Activated CD8-positive, alpha-beta T cell treated with anti-CD3 and anti-CD28 coated beads for 36 hours (primary cell): ENCODE results near the gene PRPF40A. TPM values are rescaled to one million over a fixed set of nuclear protein-coding genes. Genes with fewer than 3 reads are reported as not detected.
A peak's percentile ranks its signal among the peaks of the same experiment; 100 is the strongest.

Source experiments
- ATAC-seq: fragments of 200-7000 bp; cut with Tn5 transposase; one replicate; pipeline ENCODE4 v1.10.0; 2021; ENCODE audit warnings: mild to moderate bottlenecking, moderate library complexity
- CTCF ChIA-PET: fragments of 350-600 bp; sonication (Branson Sonifier 250); formaldehyde crosslinking; loops from one replicate; lab custom pipeline; 2021; ENCODE audit warnings: antibody characterized with exemption; lab: Charles Lee
- POLR2A ChIA-PET: fragments of 350-600 bp; sonication (Branson Sonifier 250); formaldehyde crosslinking; loops from one replicate; lab custom pipeline; 2021; ENCODE audit warnings: antibody characterized with exemption; lab: Charles Lee
- DNase-seq: peaks from one replicate; pipeline ENCODE4 v3.0.0-alpha.2; 2020
- H3K27ac Mint-ChIP-seq: one replicate; pipeline ENCODE4 v1.8.0; 2021; ENCODE audit warnings: mild to moderate bottlenecking, mixed read lengths
- H3K27me3 Mint-ChIP-seq: one replicate; pipeline ENCODE4 v1.8.0; 2021; ENCODE audit warnings: mixed read lengths
- H3K36me3 Mint-ChIP-seq: one replicate; pipeline ENCODE4 v1.8.0; 2021; ENCODE audit warnings: low read depth, mixed read lengths
- H3K4me1 Mint-ChIP-seq: one replicate; pipeline ENCODE4 v1.8.0; 2021; ENCODE audit warnings: low read depth, mixed read lengths
- H3K4me3 Mint-ChIP-seq: one replicate; pipeline ENCODE4 v1.8.0; 2021; ENCODE audit warnings: mild to moderate bottlenecking, moderate library complexity, mixed read lengths
- H3K9me3 Mint-ChIP-seq: one replicate; pipeline ENCODE4 v1.8.0; 2021; ENCODE audit warnings: mixed read lengths
- intact Hi-C: fragments of 100-400 bp; cut with micrococcal nuclease; formaldehyde crosslinking; loops from one replicate; pipeline ENCODE4 v1.10.0; 2022
- total RNA-seq, 2 experiments: library from RNA; stranded (reverse); gene quantifications; one replicate each; pipeline ENCODE4 v1.2.3, GENCODE V29; 2021
- TF ChIP-seq, protein P1 (sequence below): fragments of 200-600 bp; IDR thresholded peaks from one replicate; pipeline ENCODE4 v1.8.0; 2022; ENCODE audit warnings: antibody characterized with exemption, mild to moderate bottlenecking

Gene PRPF40A
- total RNA-seq, 2 experiments from 2014 or later, result 145 to 148 TPM

- Mint-ChIP-seq H3K36me3 (peaks cover 49% of the 10 kb centered on the region), H3K4me3 (peak within 1 kb of the TSS; percentile 100), H3K27ac (peak within 1 kb of the TSS; percentile 99), H3K27me3 (no peaks in the 10 kb centered on the region), H3K9me3 (no peaks in the 10 kb centered on the region), H3K4me1 (peaks cover 44% of the 10 kb centered on the region)
- ATAC-seq (peak; percentile 59), DNase-seq (peak; percentile 93)
- intact Hi-C loops, result no loop called here
- ChIA-PET CTCF (no interaction called here), POLR2A (interaction anchor here (0.6 to 5.0 kb wide), 8 partner anchors 8 to 874 kb away, joined by 3 to 48 read pairs (median 4); no protein-coding TSS in a partner anchor)
- TF ChIP-seq, protein P1, sequence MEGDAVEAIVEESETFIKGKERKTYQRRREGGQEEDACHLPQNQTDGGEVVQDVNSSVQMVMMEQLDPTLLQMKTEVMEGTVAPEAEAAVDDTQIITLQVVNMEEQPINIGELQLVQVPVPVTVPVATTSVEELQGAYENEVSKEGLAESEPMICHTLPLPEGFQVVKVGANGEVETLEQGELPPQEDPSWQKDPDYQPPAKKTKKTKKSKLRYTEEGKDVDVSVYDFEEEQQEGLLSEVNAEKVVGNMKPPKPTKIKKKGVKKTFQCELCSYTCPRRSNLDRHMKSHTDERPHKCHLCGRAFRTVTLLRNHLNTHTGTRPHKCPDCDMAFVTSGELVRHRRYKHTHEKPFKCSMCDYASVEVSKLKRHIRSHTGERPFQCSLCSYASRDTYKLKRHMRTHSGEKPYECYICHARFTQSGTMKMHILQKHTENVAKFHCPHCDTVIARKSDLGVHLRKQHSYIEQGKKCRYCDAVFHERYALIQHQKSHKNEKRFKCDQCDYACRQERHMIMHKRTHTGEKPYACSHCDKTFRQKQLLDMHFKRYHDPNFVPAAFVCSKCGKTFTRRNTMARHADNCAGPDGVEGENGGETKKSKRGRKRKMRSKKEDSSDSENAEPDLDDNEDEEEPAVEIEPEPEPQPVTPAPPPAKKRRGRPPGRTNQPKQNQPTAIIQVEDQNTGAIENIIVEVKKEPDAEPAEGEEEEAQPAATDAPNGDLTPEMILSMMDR, result no peak
Observed at GRCh38 chr2:152718076-152718908, 1.0 kb upstream of the PRPF40A start, which contains the start of gene ARL6IP6. Gene ARL6IP6, plus strand, starts transcription at chr2:152718620. Its CDS starts 5 bp downstream, at chr2:152718625.

DNA sequence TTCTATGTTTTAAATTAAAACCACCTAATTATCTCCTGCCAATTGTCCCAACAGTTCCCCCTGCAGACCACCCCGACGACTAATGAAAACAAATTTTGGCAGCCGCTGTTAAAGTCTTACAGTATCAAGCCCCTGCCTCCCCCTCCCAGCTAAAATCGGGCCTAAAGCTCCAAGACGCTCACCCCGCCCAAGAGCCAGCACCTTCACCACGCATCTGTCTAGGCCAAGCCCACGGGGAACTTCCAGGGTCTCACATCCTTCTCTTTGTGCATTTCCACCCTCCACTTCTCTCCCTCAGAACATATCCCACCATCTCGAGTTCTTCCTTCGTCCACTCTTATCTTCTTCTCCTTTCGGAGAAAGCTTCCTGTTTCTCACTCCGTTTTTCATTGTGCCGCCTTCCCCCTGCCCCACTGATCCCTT lies 445 bp downstream of the PRPF40A start:
- peak overlapping the region; percentile 100 for H3K4me3 Mint-ChIP-seq
- no peaks in the 10 kb centered on the region for H3K9me3 Mint-ChIP-seq
- TF ChIP-seq, protein P1, result no peak
- H3K4me1 Mint-ChIP-seq, result peaks cover 52% of the 10 kb centered on the region
- DNase-seq, result peak; percentile 51
- peak overlapping the region; percentile 99 for H3K27ac Mint-ChIP-seq
- peaks cover 55% of the 10 kb centered on the region for H3K36me3 Mint-ChIP-seq
- POLR2A ChIA-PET, result interaction anchor here (1.1 to 5.0 kb wide), 7 partner anchors 9 to 541 kb away, joined by 3 to 48 read pairs (median 5); partner anchors contain the start of gene STAM2
- intact Hi-C loops, result no loop called here
- CTCF ChIA-PET, result interaction anchor here (0.8 to 3.2 kb wide), 9 partner anchors 8 to 541 kb away, joined by 3 to 20 read pairs (median 7); partner anchors contain the start of gene STAM2
- H3K27me3 Mint-ChIP-seq, result no peaks in the 10 kb centered on the region
- ATAC-seq, result no peak

GRCh38 chr2:152715854-152716428 lies 1.3 kb downstream of the PRPF40A start:
- Mint-ChIP-seq H3K27ac (peak overlapping the region; percentile 99), H3K9me3 (no peaks in the 10 kb centered on the region), H3K4me1 (peaks cover 54% of the 10 kb centered on the region), H3K27me3 (no peaks in the 10 kb centered on the region), H3K4me3 (peak overlapping the region; percentile 100), H3K36me3 (peaks cover 54% of the 10 kb centered on the region)
- CTCF ChIA-PET, result interaction anchor here (0.8 to 3.2 kb wide), 12 partner anchors 9 to 540 kb away, joined by 3 to 20 read pairs (median 6); partner anchors contain the start of gene STAM2
- ATAC-seq (no peak), DNase-seq (peak; percentile 62)
- intact Hi-C loops, result no loop called here
- TF ChIP-seq, protein P1, result peak; percentile 66
- POLR2A ChIA-PET, result interaction anchor here (1.5 to 5.0 kb wide), 4 partner anchors 11 to 22 kb away, joined by 3 to 48 read pairs (median 12); no protein-coding TSS in a partner anchor

DNA sequence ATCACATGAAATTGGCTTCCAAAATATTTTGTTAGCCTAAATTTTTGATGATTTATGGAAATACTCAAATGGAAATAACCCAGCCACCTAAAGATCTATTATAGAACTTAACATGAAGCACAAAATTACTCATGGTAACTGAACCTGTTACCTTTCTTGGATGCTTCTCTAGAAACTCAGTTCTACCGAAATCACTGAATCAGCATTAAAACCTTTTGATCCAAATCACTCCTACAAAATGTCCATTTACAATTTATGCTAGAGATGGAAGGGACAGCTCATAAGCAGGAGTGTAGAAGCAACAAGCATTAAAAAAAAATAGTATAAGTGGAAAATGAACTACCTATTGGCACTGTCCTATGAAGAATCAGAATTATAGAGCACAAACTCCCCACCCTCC lies 2.1 kb downstream of the PRPF40A start:
- H3K36me3 Mint-ChIP-seq, result peaks cover 58% of the 10 kb centered on the region
- H3K27ac Mint-ChIP-seq, result peak overlapping the region; percentile 43
- TF ChIP-seq, protein P1, result no peak
- H3K9me3 Mint-ChIP-seq, result no peaks in the 10 kb centered on the region
- intact Hi-C loops, result no loop called here
- H3K4me3 Mint-ChIP-seq, result peak overlapping the region; percentile 29
- POLR2A ChIA-PET, result interaction anchor here (5.0 kb wide), 1 partner anchor 10 kb away, joined by 48 read pairs; no protein-coding TSS in a partner anchor
- DNase-seq (no peak), ATAC-seq (no peak)
- CTCF ChIA-PET, result interaction anchor here (1.0 to 3.2 kb wide), 12 partner anchors 8 to 689 kb away, joined by 3 to 20 read pairs (median 6); partner anchors contain the start of gene STAM2
- no peaks in the 10 kb centered on the region for H3K27me3 Mint-ChIP-seq
- peaks cover 54% of the 10 kb centered on the region for H3K4me1 Mint-ChIP-seq
